Measurements from ENCODE around the gene COLEC11. TPM values are rescaled to one million over a fixed set of nuclear protein-coding genes. Genes with fewer than 3 reads are reported as not detected.

Gene COLEC11
- total RNA-seq, 1 donor from 2014 or later = not detected

- Mint-ChIP-seq H3K27me3 (ENCODE audit: unreplicated experiment) (no peaks in the 10 kb centered on the region), H3K36me3 (ENCODE audit: unreplicated experiment) (no peaks in the 10 kb centered on the region), H3K27ac (ENCODE audit: unreplicated experiment) (no peak overlapping the region), H3K9me3 (ENCODE audit: unreplicated experiment) (no peaks in the 10 kb centered on the region), H3K4me3 (ENCODE audit: unreplicated experiment) (no peak overlapping the region), H3K4me1 (ENCODE audit: unreplicated experiment) (no peaks in the 10 kb centered on the region)
- DNase-seq (ENCODE audit: extremely low spot score, unreplicated experiment) = peak; percentile 60
- TF ChIP-seq CTCF (IDR thresholded peaks at IDR 0.05) = no peak
Measured at GRCh38 chr2:3631851-3632659, 37.1 kb downstream of the COLEC11 start.

DNA sequence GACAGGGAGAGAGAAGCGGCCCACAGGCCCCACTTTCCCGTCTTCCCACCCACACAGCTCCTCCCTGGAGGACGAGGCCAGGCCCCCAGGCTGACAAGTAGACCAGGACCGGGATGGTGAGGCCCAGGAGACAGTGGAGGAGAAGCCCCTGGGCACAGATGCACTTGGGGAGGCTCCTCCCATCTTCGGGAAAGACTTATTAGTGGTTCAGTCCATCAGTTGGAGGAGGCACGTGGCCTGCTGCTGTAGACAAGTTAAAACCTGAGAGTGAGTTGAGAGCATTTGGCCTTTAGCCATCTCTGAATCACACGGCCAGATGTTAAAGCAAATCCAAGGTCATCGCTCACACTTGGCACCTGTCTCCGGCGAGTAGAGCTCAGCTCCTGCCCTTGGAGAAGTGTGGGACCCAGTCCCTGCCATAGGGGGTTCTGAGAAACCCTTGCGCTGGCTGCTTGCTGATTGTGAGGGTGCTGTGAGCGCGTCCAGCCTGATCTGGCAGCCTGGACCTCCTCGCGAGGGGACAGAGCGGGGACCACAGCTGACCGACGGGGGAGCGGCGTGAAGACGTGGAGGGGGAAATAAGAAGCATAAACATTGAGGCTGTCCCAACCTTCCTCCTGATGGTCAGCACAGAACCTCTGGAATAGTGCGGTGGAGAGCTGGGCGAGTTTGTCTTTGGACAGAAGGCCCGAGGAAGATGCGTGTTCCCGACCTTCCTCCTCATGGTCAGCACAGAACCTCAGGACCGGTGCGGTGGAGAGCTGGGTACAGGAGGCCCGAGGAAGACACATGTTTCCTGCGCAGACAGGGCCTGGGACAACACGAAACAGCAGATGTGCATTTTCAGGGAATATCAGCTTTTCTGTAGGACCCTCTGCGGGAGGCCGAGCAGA lies 38.4 kb downstream of the COLEC11 start:
- no peak overlapping the region for H3K27ac Mint-ChIP-seq (ENCODE audit: unreplicated experiment)
- no peaks in the 10 kb centered on the region for H3K36me3 Mint-ChIP-seq (ENCODE audit: unreplicated experiment)
- peak; percentile 84 for DNase-seq (ENCODE audit: extremely low spot score, unreplicated experiment)
- no peaks in the 10 kb centered on the region for H3K4me1 Mint-ChIP-seq (ENCODE audit: unreplicated experiment)
- no peaks in the 10 kb centered on the region for H3K9me3 Mint-ChIP-seq (ENCODE audit: unreplicated experiment)
- H3K4me3 Mint-ChIP-seq (ENCODE audit: unreplicated experiment) = no peak overlapping the region
- TF ChIP-seq CTCF (IDR thresholded peaks at IDR 0.05) = no peak
- no peaks in the 10 kb centered on the region for H3K27me3 Mint-ChIP-seq (ENCODE audit: unreplicated experiment)

DNA sequence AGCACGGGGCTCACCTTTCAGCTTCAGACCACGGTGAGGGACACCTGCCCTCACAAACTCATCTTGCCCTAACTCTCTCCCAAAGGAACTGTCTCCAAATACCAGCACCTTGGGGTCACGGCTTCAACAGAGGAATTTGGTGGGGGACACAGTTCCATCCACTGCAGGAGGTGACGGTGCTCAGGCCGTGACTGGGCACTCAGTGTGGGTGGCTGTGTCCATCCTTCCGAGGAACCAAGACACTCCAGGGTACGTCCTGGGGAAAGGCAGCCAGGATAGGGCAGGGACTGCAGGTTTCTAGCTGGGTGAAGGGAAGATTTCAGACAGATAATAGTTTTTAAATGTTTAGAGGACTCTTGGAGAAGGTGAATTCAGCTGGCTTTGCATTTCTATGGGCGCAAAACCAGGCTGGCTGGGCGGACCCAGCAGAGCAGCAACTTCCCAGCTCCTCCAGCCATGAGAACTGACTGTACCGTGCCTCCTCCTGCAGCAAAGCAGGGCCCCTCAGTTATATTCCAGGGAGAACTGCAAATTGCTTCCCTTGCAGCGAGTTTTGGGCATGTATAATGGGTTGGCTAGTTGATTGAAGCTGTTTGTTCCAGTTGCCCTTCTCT lies 39.2 kb downstream of the COLEC11 start:
- Mint-ChIP-seq H3K27ac (ENCODE audit: unreplicated experiment) (no peak overlapping the region), H3K36me3 (ENCODE audit: unreplicated experiment) (no peaks in the 10 kb centered on the region), H3K4me3 (ENCODE audit: unreplicated experiment) (no peak overlapping the region), H3K9me3 (ENCODE audit: unreplicated experiment) (no peaks in the 10 kb centered on the region), H3K27me3 (ENCODE audit: unreplicated experiment) (no peaks in the 10 kb centered on the region), H3K4me1 (ENCODE audit: unreplicated experiment) (no peaks in the 10 kb centered on the region)
- TF ChIP-seq CTCF (IDR thresholded peaks at IDR 0.05) = no peak
- peak; percentile 75 for DNase-seq (ENCODE audit: extremely low spot score, unreplicated experiment)

DNA sequence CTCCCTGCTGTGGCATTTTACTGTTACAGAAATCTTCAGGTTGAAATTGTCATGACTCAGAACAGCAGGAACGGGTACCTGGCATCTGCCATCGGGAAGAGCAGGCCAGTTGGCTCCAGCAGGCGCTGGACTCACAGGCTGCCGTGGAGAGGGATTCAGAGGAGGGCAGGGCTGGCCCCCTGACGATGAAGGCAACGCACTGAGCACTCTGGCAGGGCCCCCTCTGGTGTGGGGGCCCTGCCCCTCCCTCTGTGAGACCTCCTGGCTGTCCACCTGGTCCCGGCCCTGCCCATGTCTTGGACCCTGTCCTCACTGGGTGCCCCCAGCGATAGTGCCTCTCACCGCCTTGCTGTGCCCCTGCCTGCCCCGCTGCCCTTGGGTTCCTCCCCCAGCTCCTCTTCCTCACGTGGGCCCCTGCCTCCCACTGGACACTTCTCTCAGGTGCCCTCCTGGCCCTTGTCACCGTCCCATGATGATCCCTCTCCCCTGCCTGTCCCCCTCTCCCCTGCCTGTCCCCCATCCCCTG lies 39.7 kb downstream of the COLEC11 start:
- Mint-ChIP-seq H3K4me1 (ENCODE audit: unreplicated experiment) (no peaks in the 10 kb centered on the region), H3K27ac (ENCODE audit: unreplicated experiment) (no peak overlapping the region), H3K27me3 (ENCODE audit: unreplicated experiment) (no peaks in the 10 kb centered on the region), H3K36me3 (ENCODE audit: unreplicated experiment) (no peaks in the 10 kb centered on the region), H3K4me3 (ENCODE audit: unreplicated experiment) (no peak overlapping the region), H3K9me3 (ENCODE audit: unreplicated experiment) (no peaks in the 10 kb centered on the region)
- peak; percentile 74 for DNase-seq (ENCODE audit: extremely low spot score, unreplicated experiment)
- TF ChIP-seq CTCF (IDR thresholded peaks at IDR 0.05) = no peak

Data from osteocyte (in vitro differentiated cells).